GM19238 (cell line): ENCODE data around the gene NSL1.
"Not testable (repeated sequence)": the region's sequence is repeated elsewhere in the genome, so short reads cannot be mapped to it uniquely, and the experiment has no call there.

Source experiments
- DNase-seq: peaks from one replicate; pipeline ENCODE4 v3.0.0; 2011; ENCODE audit warnings: low spot score; ENCODE audit not compliant: insufficient read length

Gene NSL1

DNA sequence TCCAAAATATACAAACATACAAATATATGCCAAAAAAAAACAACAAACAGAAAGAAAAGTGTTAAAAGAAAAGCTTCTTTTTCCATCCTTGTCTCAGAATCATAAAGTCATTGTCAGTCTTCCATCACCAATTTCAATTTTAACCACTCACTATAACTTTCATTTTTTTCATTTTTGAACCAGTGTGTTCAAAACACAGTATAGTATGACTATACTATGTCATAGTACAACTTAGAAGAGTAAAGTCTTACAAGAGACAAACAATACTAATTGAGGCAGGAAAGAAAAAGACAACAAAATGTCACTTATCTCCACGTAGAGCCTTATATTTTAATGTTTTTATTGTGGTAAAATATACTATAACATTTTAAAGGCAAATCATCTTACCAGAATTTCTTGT, 7.6 kb downstream of the NSL1 start:
- DNase-seq = no peak

GRCh38 chr1:212782422-212783154, 9.0 kb downstream of the NSL1 start:
- no peak for DNase-seq

DNA sequence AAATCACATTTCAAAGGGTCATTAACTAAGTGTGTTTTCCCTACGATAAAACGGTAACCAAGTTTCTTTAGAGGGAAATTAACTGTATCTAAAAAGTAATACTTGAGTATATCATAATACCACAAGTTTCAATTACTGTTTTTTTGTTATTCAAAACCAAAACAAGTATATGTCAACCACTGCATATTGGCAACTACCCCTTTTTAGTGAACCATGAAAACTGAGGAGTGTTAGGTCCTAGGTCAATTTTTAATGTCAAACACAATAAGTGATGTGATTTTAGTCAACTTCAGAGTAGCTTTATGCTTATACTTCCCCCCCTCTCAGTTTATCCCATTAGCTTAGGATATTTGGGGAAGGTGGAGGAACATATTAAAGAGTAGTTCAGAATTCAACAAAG, 10.4 kb downstream of the NSL1 start:
- no peak for DNase-seq

DNA sequence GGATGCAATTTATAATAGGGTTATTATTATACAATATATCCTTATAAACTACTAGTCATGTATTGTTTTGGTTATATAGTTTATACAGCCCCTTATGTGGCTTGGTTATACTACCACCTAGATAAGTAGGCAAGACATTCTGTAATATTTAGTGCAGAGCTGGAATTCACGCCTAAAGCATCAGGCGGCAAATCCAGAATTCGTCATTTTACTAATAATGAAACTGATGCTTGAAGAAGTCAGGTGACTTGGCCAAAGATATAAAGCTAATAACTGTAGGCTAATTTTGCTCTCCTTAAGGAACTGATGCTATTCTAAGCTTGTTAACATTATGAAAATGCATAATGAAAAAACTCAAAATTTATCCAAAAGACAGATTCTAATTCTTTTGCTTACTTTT, 10.8 kb downstream of the NSL1 start:
- DNase-seq = no peak

GRCh38 chr1:212779086-212779485, 12.5 kb downstream of the NSL1 start:
- DNase-seq = not testable (repeated sequence)

DNA sequence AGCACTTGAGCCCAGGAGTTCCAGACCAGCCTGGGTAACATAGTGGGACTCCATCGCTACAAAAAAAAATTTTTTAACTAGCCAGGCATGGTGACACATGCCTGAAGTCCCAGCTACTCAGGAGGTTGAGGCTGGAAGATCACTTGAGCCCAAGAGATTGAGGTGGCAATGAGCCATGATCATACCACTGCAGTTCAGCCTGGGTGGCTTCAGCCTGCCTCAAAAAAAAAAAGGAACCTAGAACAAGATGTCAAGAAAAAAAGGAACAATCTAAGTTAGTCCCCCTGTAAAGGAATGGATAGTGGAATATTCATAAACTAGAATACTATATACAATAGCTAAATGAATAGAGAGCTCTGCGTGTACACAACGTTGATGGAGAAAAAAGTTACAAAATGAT, 14.4 kb downstream of the NSL1 start:
- DNase-seq = no peak

- DNase-seq = no peak
Measured at GRCh38 chr1:212775241-212775640, 16.3 kb downstream of the NSL1 start.

DNA sequence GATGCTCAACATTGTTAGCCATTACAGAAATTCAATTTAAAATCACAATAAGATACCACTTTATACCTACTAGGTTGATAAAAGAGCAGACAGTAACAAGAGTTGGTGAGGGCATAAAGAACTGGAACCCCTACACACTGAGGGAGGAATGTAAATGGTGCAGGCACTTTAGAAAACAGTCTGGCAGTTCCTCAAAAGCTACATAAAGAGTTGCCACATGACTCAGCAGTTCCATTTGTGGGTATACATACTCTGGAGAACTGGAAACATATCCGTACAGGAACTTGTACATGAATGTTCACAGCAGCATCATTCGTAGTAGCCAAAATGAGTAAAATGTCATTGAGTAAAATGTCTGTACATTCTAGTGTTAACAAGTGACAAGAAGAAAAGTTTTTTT, 17.0 kb downstream of the NSL1 start:
- no peak for DNase-seq

DNA sequence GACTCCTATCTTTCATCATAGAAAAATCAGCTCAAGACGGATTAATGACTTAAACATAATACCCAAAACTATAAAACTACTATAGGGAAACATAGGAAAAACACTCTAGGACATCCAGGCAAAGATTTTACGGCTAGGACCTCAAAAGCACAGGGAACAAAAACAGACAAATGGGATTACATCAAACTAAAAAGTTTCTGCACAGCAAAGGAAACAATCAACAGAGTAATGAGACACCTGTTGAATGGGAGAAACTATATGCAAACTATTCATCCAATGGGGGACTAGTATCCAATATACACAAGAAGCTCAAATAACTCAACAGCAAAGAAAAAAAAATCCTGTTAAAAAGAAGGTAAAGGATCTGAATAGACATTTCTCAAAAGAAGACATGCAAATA, 18.6 kb downstream of the NSL1 start:
- no peak for DNase-seq

DNA sequence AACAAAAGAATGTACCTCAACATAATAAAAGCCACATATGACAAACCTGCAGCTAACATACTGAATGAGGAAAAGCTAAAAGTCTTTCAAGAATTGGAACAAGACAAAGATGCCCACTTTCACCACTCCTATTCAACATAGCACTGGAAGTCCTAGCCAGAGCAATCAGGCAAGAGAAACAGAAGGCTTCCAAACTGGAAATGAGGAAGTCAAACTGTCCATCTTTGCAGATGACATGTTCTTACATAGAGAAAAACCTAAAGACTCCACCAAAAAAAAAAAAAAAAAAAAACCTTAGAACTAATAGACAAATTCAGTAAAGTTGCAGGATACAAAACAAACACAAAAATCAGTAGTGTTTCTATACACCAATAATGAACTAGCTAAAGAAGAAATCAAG, 20.2 kb downstream of the NSL1 start:
- DNase-seq = no peak

- no peak for DNase-seq
Measured at GRCh38 chr1:212769459-212770167, 22.0 kb downstream of the NSL1 start.

DNA sequence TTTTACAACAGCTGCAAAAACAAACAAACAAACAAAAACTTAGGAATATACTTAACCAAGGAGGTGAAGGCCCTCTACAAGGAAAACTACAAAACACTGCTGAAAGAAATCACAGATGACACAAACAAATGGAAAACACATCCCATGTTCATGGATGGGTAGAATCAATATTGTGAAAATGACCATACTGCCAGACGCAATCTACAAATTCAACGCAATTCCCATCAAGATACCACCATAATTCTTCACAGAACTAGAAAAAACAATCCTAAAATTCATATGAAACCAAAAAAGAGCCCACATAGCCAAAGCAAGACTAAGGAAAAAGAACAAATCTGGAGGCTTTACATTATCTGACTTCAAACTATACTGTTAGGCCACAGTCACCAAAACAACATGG, 24.8 kb downstream of the NSL1 start:
- not testable (repeated sequence) for DNase-seq

DNA sequence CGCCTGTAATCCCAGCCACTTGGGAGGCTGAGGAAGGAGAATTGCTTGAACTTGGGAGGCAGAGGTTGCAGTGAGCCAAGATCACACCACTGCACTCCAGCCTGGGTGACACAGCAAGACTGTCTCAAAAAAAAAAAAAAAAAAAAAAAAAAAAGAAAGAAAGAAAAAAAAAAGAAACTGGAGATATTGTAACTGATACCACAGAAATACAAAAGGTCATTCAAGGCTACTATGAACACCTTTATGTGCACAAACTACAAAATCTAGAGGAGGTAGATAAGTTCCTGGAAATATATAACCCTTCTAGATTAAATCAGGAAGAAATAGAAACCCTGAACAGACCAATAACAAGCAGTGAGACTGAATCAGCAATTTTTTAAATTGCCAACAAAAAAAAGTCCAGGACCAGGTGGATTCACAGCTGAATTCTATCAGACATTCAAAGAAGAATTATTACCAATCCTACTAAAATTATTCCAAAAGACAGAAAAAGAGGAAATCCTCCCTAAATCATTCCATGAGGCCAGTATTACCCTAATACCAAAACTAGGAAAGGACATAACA, 26.8 kb downstream of the NSL1 start:
- not testable (repeated sequence) for DNase-seq

GRCh38 chr1:212762839-212763238, 28.7 kb downstream of the NSL1 start:
- no peak for DNase-seq

GRCh38 chr1:212762234-212762633, 29.3 kb downstream of the NSL1 start:
- no peak for DNase-seq

DNA sequence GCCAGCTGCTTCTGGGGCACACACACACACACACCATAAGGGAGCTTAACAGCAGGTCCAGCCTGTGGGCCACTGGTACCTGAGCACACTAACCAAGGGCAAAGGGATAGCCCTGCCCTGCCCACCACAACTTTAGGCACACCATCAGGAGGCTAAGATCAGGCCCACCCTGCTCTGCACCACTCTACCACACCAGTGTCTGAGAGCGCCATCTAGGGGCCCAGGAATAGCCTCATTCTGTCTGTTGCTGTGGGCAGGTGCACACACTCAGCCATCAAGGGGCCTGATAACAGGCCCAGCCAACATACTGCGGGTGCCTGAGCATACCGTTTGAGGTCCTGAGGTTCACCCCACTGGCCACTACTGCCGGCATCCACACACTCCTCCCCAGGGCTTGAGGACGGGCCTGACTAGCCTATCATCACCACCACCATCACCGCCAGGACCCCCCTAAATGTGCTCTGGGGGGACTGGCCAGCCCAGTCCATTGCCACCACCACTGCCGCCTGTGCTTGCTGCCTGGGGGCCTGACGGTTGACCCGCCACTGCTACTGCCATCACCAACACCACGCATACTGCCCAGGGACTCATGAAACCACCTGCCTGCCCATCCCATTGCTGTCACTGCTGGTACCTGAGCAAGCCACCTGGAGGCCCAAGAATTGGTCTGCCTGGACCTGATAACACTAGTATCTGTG, 31.3 kb downstream of the NSL1 start:
- DNase-seq = no peak

DNA sequence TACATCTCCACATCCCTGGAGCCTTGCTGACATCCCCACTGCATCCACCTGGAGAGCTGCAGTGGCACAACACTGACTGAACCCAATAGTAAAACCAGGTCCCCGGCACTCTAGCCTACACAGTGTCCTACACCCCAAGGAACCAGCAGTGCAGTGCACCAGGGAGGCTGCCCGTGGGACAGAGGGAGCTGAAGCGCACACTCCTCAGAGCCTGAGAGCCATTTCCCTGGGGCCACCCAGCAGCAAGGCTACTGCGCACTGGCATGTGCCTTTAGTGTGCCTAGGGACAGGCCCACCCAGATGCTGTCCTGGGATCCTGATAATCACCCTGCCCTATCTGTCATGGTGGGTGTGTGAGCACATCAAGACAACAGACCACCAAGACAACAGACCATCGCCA, 31.9 kb downstream of the NSL1 start:
- DNase-seq = no peak

DNA sequence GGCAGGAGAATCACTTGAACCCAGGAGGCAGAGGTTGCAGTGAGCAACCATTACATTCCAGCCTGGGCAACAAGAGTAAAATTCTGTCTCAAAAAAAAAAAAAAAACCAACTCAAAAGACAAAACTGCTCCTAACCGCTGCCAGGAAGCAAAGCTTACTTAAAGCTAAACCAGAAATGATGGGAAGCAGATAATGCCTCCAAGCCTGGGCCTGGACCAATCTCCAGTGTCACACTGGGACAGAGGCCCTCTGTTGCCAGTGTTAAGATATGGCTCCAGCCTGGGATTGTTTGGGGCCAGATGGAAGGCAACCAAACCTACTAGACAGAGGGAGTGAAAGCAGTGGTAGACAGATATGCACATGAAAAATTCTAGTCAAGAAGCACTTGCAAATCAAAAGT, 36.9 kb downstream of the NSL1 start:
- no peak for DNase-seq

- DNase-seq = no peak
Measured at GRCh38 chr1:212754193-212754592, 37.4 kb downstream of the NSL1 start.

GRCh38 chr1:212753749-212754148, 37.8 kb downstream of the NSL1 start:
- no peak for DNase-seq

DNA sequence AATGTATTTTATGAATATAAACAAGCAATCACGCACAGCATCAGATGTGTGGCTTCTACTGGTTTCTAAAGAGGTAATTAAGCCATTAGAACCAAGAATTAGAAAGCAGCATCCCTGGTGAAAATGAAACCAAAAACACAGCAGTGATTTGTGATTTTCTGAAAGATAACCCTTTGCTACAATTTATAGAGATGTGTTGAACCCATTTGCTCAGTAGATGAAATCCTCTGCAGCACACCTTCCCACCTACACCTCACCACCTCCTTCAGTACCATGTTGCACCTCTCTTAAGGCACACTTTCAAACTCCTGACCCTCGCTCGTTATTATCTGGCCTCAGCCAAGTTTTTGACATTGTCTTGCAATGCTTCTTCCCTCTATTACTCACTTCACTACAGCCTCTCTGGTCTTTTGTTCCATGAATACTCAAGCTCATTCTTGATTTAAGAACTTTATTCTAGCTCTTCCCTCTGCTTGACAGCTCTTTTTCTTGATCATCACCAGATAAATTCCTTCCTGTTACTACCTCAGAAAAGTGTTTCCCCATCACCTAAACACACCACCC, 38.6 kb downstream of the NSL1 start:
- no peak for DNase-seq
